Suprapubic skin (tissue), 4 donors: ENCODE data around the gene BSX. TPM values are rescaled to one million over a fixed set of nuclear protein-coding genes. Genes with fewer than 3 reads are reported as not detected.

Source experiments
- DNase-seq, 2 donors: peaks; one replicate each; pipeline ENCODE4 v3.0.0-alpha.2; 2019; ENCODE audit warnings: low spot score in 2 of 2
- H3K27ac ChIP-seq: fragments of 200-600 bp; sonication (generic); one replicate; pipeline ENCODE4 v1.5.1; 2019
- H3K27me3 ChIP-seq: fragments of 200-600 bp; sonication (generic); one replicate; pipeline ENCODE4 v1.5.1; 2019
- H3K36me3 ChIP-seq: fragments of 200-600 bp; sonication (generic); one replicate; pipeline ENCODE4 v1.5.1; 2019
- H3K4me1 ChIP-seq: fragments of 200-600 bp; sonication (generic); one replicate; pipeline ENCODE4 v1.5.1; 2019
- H3K4me3 ChIP-seq: fragments of 200-600 bp; sonication (generic); one replicate; pipeline ENCODE4 v1.5.1; 2019; ENCODE audit warnings: mild to moderate bottlenecking
- H3K9me3 ChIP-seq: fragments of 200-600 bp; sonication (generic); one replicate; pipeline ENCODE4 v1.5.1; 2019
- CTCF ChIP-seq, 2 donors: fragments of 200-600 bp in 1 of 2; fragments of 450-650 bp in 1 of 2; sonication (generic) in 1 of 2; IDR thresholded peaks; one replicate each; pipeline ENCODE4 v1.5.1; 2016 to 2019; ENCODE audit warnings: antibody characterized with exemption in 2 of 2, mild to moderate bottlenecking in 1 of 2, moderate library complexity in 1 of 2
- EP300 ChIP-seq: sonication (generic); formaldehyde crosslinking; IDR thresholded peaks from one replicate; pipeline ENCODE4 v1.6.1; 2017; ENCODE audit warnings: antibody characterized with exemption
- POLR2A ChIP-seq, 2 donors: fragments of 450-650 bp; IDR thresholded peaks; one replicate each; pipeline ENCODE4 v1.6.1; 2017; ENCODE audit warnings: antibody characterized with exemption in 2 of 2, mild to moderate bottlenecking in 2 of 2, moderate library complexity in 2 of 2
- POLR2AphosphoS5 ChIP-seq, 3 donors: sonication (generic); formaldehyde crosslinking; IDR thresholded peaks; one replicate each; pipeline ENCODE4 v1.6.1; 2017; ENCODE audit warnings: antibody characterized with exemption in 3 of 3
- WGBS: methylation state at CpG from one replicate; pipeline ENCODE4 v1.1.5; 2018; 5-methylcytosine and 5-hydroxymethylcytosine counted together
- total RNA-seq, 4 donors: library from RNA; depleted of rRNA; stranded (reverse); fragments of >200 nt; gene quantifications; one replicate each; pipeline ENCODE4 v1.1.0, GENCODE V29; 2016

The BSX gene
- total RNA-seq: not detected

- whole genome bisulfite sequencing: 7% methylated on average over 20 of the region's 35 CpGs
- H3K27me3 ChIP-seq: peaks cover 100% of the 10 kb centered on the region
Observed at GRCh38 chr11:122981388-122982264, at the start of gene BSX. Gene BSX, minus strand, starts transcription at chr11:122981834. Its CDS starts 163 bp downstream, at chr11:122981671.

GRCh38 chr11:123030517-123030916 is 48.9 kb upstream of the BSX start:
- no peaks in the 10 kb centered on the region for H3K9me3 ChIP-seq
- H3K36me3 ChIP-seq: no peaks in the 10 kb centered on the region
- no peak overlapping the region for H3K4me3 ChIP-seq
- H3K27me3 ChIP-seq: no peaks in the 10 kb centered on the region
- H3K27ac ChIP-seq: no peak overlapping the region
- no peaks in the 10 kb centered on the region for H3K4me1 ChIP-seq
- TF ChIP-seq POLR2A (IDR thresholded peaks at IDR 0.05) (no peak), EP300 (no peak), POLR2AphosphoS5 (IDR thresholded peaks at IDR 0.05) (no peak), CTCF (IDR thresholded peaks at IDR 0.05) (no peak)
- WGBS: 78% methylated on average over 4 of the region's 4 CpGs
- no peak for DNase-seq

More at GRCh38 chr11:122981388-122982264, at the start of gene BSX:
- DNase-seq: peak in 1 of 2 donors; percentile 63
- Histone ChIP-seq H3K9me3 (no peaks in the 10 kb centered on the region), H3K36me3 (no peaks in the 10 kb centered on the region), H3K27ac (no peak within 1 kb of the TSS), H3K4me1 (peaks cover 33% of the 10 kb centered on the region), H3K4me3 (no peak within 1 kb of the TSS)
- TF ChIP-seq POLR2AphosphoS5 (IDR thresholded peaks at IDR 0.05): no peak
- no peak for TF ChIP-seq EP300
- TF ChIP-seq CTCF (IDR thresholded peaks at IDR 0.05): no peak
- no peak for TF ChIP-seq POLR2A (IDR thresholded peaks at IDR 0.05)

- DNase-seq: no peak
- Histone ChIP-seq H3K4me1 (peaks cover 3% of the 10 kb centered on the region), H3K9me3 (no peaks in the 10 kb centered on the region), H3K27ac (no peak overlapping the region), H3K36me3 (no peaks in the 10 kb centered on the region), H3K27me3 (peaks cover 8% of the 10 kb centered on the region), H3K4me3 (no peak overlapping the region)
- TF ChIP-seq CTCF (IDR thresholded peaks at IDR 0.05) (peak in 1 of 2 donors; percentile 25), POLR2AphosphoS5 (IDR thresholded peaks at IDR 0.05) (no peak)
- WGBS: 55% methylated on average over 2 of the region's 2 CpGs
Observed at GRCh38 chr11:123020968-123021367, 39.3 kb upstream of the BSX start.

- peaks cover 5% of the 10 kb centered on the region for H3K27me3 ChIP-seq
- H3K4me1 ChIP-seq: peaks cover 3% of the 10 kb centered on the region
- no peak for DNase-seq
- no peak overlapping the region for H3K4me3 ChIP-seq
- no peaks in the 10 kb centered on the region for H3K36me3 ChIP-seq
- H3K27ac ChIP-seq: no peak overlapping the region
- WGBS: 84% methylated on average over 7 of the region's 9 CpGs
- no peak for TF ChIP-seq EP300
- TF ChIP-seq CTCF (IDR thresholded peaks at IDR 0.05): no peak
- no peak for TF ChIP-seq POLR2A (IDR thresholded peaks at IDR 0.05)
- TF ChIP-seq POLR2AphosphoS5 (IDR thresholded peaks at IDR 0.05): no peak
- no peaks in the 10 kb centered on the region for H3K9me3 ChIP-seq
Observed at GRCh38 chr11:123018702-123019101, 37.1 kb upstream of the BSX start.

GRCh38 chr11:123011510-123011909 is 29.9 kb upstream of the BSX start:
- H3K4me3 ChIP-seq: no peak overlapping the region
- H3K9me3 ChIP-seq: no peaks in the 10 kb centered on the region
- TF ChIP-seq CTCF (IDR thresholded peaks at IDR 0.05): no peak
- TF ChIP-seq POLR2AphosphoS5 (IDR thresholded peaks at IDR 0.05): no peak
- TF ChIP-seq POLR2A (IDR thresholded peaks at IDR 0.05): no peak
- TF ChIP-seq EP300: no peak
- no peak overlapping the region for H3K27ac ChIP-seq
- H3K4me1 ChIP-seq: no peaks in the 10 kb centered on the region
- no peaks in the 10 kb centered on the region for H3K36me3 ChIP-seq
- H3K27me3 ChIP-seq: peaks cover 6% of the 10 kb centered on the region
- no peak for DNase-seq
- WGBS: 68% methylated on average over 4 of the region's 4 CpGs
